ENCODE measurements around the gene RPTN.

Gene RPTN

GRCh38 chr1:152110365-152110859, 48.6 kb downstream of the RPTN start:
- no peak for TF ChIP-seq GATA2 (IDR thresholded peaks at IDR 0.05; ENCODE audit: low read depth, low read length)
- no peak for TF ChIP-seq GATA3 (IDR thresholded peaks at IDR 0.05; ENCODE audit: low read depth, low read length)

GRCh38 chr1:152109998-152110294, 49.1 kb downstream of the RPTN start:
- no peak for TF ChIP-seq GATA2 (IDR thresholded peaks at IDR 0.05; ENCODE audit: low read depth, low read length)
- TF ChIP-seq GATA3 (IDR thresholded peaks at IDR 0.05; ENCODE audit: low read depth, low read length), result no peak

- TF ChIP-seq GATA3 (IDR thresholded peaks at IDR 0.05; ENCODE audit: low read depth, low read length), result no peak
- TF ChIP-seq GATA2 (IDR thresholded peaks at IDR 0.05; ENCODE audit: low read depth, low read length), result no peak
These were observed 49.6 kb downstream of the RPTN start for GRCh38 chr1:152109231-152109997.

- TF ChIP-seq GATA3 (IDR thresholded peaks at IDR 0.05; ENCODE audit: low read depth, low read length) (no peak), GATA2 (IDR thresholded peaks at IDR 0.05; ENCODE audit: low read depth, low read length) (no peak)
These were observed 50.2 kb downstream of the RPTN start for GRCh38 chr1:152108882-152109222.

- no peak for TF ChIP-seq GATA2 (IDR thresholded peaks at IDR 0.05; ENCODE audit: low read depth, low read length)
- no peak for TF ChIP-seq GATA3 (IDR thresholded peaks at IDR 0.05; ENCODE audit: low read depth, low read length)
These were observed 50.8 kb downstream of the RPTN start for GRCh38 chr1:152107984-152108881.

- TF ChIP-seq GATA3 (IDR thresholded peaks at IDR 0.05; ENCODE audit: low read depth, low read length), result no peak
- no peak for TF ChIP-seq GATA2 (IDR thresholded peaks at IDR 0.05; ENCODE audit: low read depth, low read length)
These were observed 51.7 kb downstream of the RPTN start for GRCh38 chr1:152107031-152107983.

GRCh38 chr1:152104854-152105253, 54.2 kb downstream of the RPTN start:
- no peak for TF ChIP-seq GATA2 (IDR thresholded peaks at IDR 0.05; ENCODE audit: low read depth, low read length)
- TF ChIP-seq GATA3 (IDR thresholded peaks at IDR 0.05; ENCODE audit: low read depth, low read length), result no peak
